Effector memory CD8-positive, alpha-beta T cell (primary cell): Measurements from ENCODE around the gene CCDC63.
A peak's percentile ranks its signal among the peaks of the same experiment; 100 is the strongest.

Source experiments
- ATAC-seq: fragments of 150-1000 bp; cut with Tn5 transposase; replicated peaks from 2 replicates; pipeline ENCODE4 v1.10.0; 2021; ENCODE audit warnings: mild to moderate bottlenecking, moderate library complexity
- DNase-seq, 3 experiments: peaks; one replicate each; pipeline ENCODE4 v3.0.0; 2021
- H3K27ac Mint-ChIP-seq, 2 donors: one replicate each; pipeline ENCODE4 v1.8.0; 2022; ENCODE audit warnings: mild to moderate bottlenecking in 2 of 2, mixed read lengths in 2 of 2, moderate library complexity in 2 of 2
- H3K27me3 Mint-ChIP-seq, 2 donors: one replicate each; pipeline ENCODE4 v1.8.0; 2022; ENCODE audit warnings: mixed read lengths in 2 of 2
- H3K36me3 Mint-ChIP-seq: one replicate; pipeline ENCODE4 v1.8.0; 2022; ENCODE audit warnings: mild to moderate bottlenecking, moderate library complexity, mixed read lengths; ENCODE audit not compliant: insufficient read depth
- H3K4me1 Mint-ChIP-seq, 2 donors: one replicate each; pipeline ENCODE4 v1.8.0; 2022; ENCODE audit warnings: low read depth in 2 of 2, mixed read lengths in 2 of 2
- H3K4me3 Mint-ChIP-seq, 2 donors: one replicate each; pipeline ENCODE4 v1.8.0; 2022; ENCODE audit warnings: mild to moderate bottlenecking in 2 of 2, mixed read lengths in 2 of 2, moderate library complexity in 2 of 2
- H3K9me3 Mint-ChIP-seq, 2 donors: one replicate each; pipeline ENCODE4 v1.8.0; 2022; ENCODE audit warnings: mixed read lengths in 2 of 2

Gene CCDC63

GRCh38 chr12:110872100-110872499 is 25.3 kb downstream of the CCDC63 start:
- Mint-ChIP-seq H3K4me1 (no peaks in the 10 kb centered on the region), H3K4me3 (no peak overlapping the region), H3K9me3 (no peaks in the 10 kb centered on the region), H3K27ac (no peak overlapping the region), H3K27me3 (peaks cover 22 to 35% of the 10 kb centered on the region in 2 donors), H3K36me3 (no peaks in the 10 kb centered on the region)
- ATAC-seq (no peak), DNase-seq (no peak)

- H3K27ac Mint-ChIP-seq = no peak overlapping the region
- no peaks in the 10 kb centered on the region for H3K36me3 Mint-ChIP-seq
- peaks cover 37 to 47% of the 10 kb centered on the region in 2 donors for H3K27me3 Mint-ChIP-seq
- no peak overlapping the region for H3K4me3 Mint-ChIP-seq
- ATAC-seq = no peak
- DNase-seq = no peak
- no peaks in the 10 kb centered on the region for H3K9me3 Mint-ChIP-seq
- no peaks in the 10 kb centered on the region for H3K4me1 Mint-ChIP-seq
Observed at GRCh38 chr12:110874351-110874750, 27.6 kb downstream of the CCDC63 start.

- peaks cover 37 to 44% of the 10 kb centered on the region in 2 donors for H3K27me3 Mint-ChIP-seq
- no peak overlapping the region for H3K4me3 Mint-ChIP-seq
- DNase-seq (no peak), ATAC-seq (no peak)
- no peaks in the 10 kb centered on the region for H3K9me3 Mint-ChIP-seq
- no peaks in the 10 kb centered on the region for H3K36me3 Mint-ChIP-seq
- no peak overlapping the region for H3K27ac Mint-ChIP-seq
- H3K4me1 Mint-ChIP-seq = no peaks in the 10 kb centered on the region
Observed at GRCh38 chr12:110874781-110875180, 28.0 kb downstream of the CCDC63 start.

GRCh38 chr12:110880651-110881050 is 33.9 kb downstream of the CCDC63 start:
- peaks cover 0 to 3% of the 10 kb centered on the region in 2 donors for H3K9me3 Mint-ChIP-seq
- no peaks in the 10 kb centered on the region for H3K4me1 Mint-ChIP-seq
- no peaks in the 10 kb centered on the region for H3K36me3 Mint-ChIP-seq
- H3K4me3 Mint-ChIP-seq = no peak overlapping the region
- ATAC-seq (no peak), DNase-seq (no peak)
- peaks cover 15 to 18% of the 10 kb centered on the region in 2 donors for H3K27me3 Mint-ChIP-seq
- peak overlapping the region in 1 of 2 donors; percentile 3 for H3K27ac Mint-ChIP-seq

- no peaks in the 10 kb centered on the region for H3K36me3 Mint-ChIP-seq
- no peak overlapping the region for H3K27ac Mint-ChIP-seq
- peaks cover 0 to 3% of the 10 kb centered on the region in 2 donors for H3K9me3 Mint-ChIP-seq
- DNase-seq = no peak
- ATAC-seq = no peak
- peaks cover 4% of the 10 kb centered on the region in 2 donors for H3K4me1 Mint-ChIP-seq
- H3K4me3 Mint-ChIP-seq = no peak overlapping the region
- H3K27me3 Mint-ChIP-seq = peaks cover 5 to 7% of the 10 kb centered on the region in 2 donors
Observed at GRCh38 chr12:110883251-110883650, 36.5 kb downstream of the CCDC63 start.

GRCh38 chr12:110885152-110885840 is 38.5 kb downstream of the CCDC63 start:
- DNase-seq = no peak
- no peaks in the 10 kb centered on the region for H3K27me3 Mint-ChIP-seq
- no peak overlapping the region for H3K4me3 Mint-ChIP-seq
- H3K36me3 Mint-ChIP-seq = no peaks in the 10 kb centered on the region
- peaks cover 0 to 3% of the 10 kb centered on the region in 2 donors for H3K9me3 Mint-ChIP-seq
- H3K27ac Mint-ChIP-seq = no peak overlapping the region
- ATAC-seq = no peak
- H3K4me1 Mint-ChIP-seq = peaks cover 4 to 10% of the 10 kb centered on the region in 2 donors

- Mint-ChIP-seq H3K9me3 (no peaks in the 10 kb centered on the region), H3K4me1 (peaks cover 4 to 10% of the 10 kb centered on the region in 2 donors), H3K36me3 (no peaks in the 10 kb centered on the region), H3K4me3 (peak overlapping the region; percentile 94 to 98), H3K27ac (peak overlapping the region; percentile 86 to 93), H3K27me3 (peaks cover 0 to 10% of the 10 kb centered on the region in 2 donors)
- ATAC-seq (peak; percentile 6), DNase-seq (no peak)
Observed at GRCh38 chr12:110888256-110888991, 41.6 kb downstream of the CCDC63 start.

- Mint-ChIP-seq H3K4me1 (peaks cover 5 to 11% of the 10 kb centered on the region in 2 donors), H3K36me3 (no peaks in the 10 kb centered on the region), H3K27ac (no peak overlapping the region), H3K9me3 (no peaks in the 10 kb centered on the region), H3K27me3 (peaks cover 5 to 19% of the 10 kb centered on the region in 2 donors), H3K4me3 (no peak overlapping the region)
- ATAC-seq (no peak), DNase-seq (no peak)
Observed at GRCh38 chr12:110889361-110889760, 42.6 kb downstream of the CCDC63 start.

- H3K4me1 Mint-ChIP-seq = peaks cover 3 to 5% of the 10 kb centered on the region in 2 donors
- peak overlapping the region in 1 of 2 donors; percentile 37 for H3K4me3 Mint-ChIP-seq
- ATAC-seq = peak; percentile 3
- H3K27me3 Mint-ChIP-seq = peaks cover 12 to 33% of the 10 kb centered on the region in 2 donors
- H3K9me3 Mint-ChIP-seq = no peaks in the 10 kb centered on the region
- no peak for DNase-seq
- no peaks in the 10 kb centered on the region for H3K36me3 Mint-ChIP-seq
- no peak overlapping the region for H3K27ac Mint-ChIP-seq
Observed at GRCh38 chr12:110893956-110894355, 47.2 kb downstream of the CCDC63 start.

- no peaks in the 10 kb centered on the region for H3K9me3 Mint-ChIP-seq
- no peaks in the 10 kb centered on the region for H3K36me3 Mint-ChIP-seq
- H3K27me3 Mint-ChIP-seq = peaks cover 12 to 33% of the 10 kb centered on the region in 2 donors
- H3K4me3 Mint-ChIP-seq = no peak overlapping the region
- no peak for DNase-seq
- peaks cover 3 to 5% of the 10 kb centered on the region in 2 donors for H3K4me1 Mint-ChIP-seq
- H3K27ac Mint-ChIP-seq = no peak overlapping the region
- no peak for ATAC-seq
Observed at GRCh38 chr12:110896559-110896958, 49.8 kb downstream of the CCDC63 start.

GRCh38 chr12:110901401-110901800 is 54.6 kb downstream of the CCDC63 start:
- peaks cover 3% of the 10 kb centered on the region for H3K36me3 Mint-ChIP-seq
- peak overlapping the region in 1 of 2 donors; percentile 7 for H3K27ac Mint-ChIP-seq
- H3K27me3 Mint-ChIP-seq = peaks cover 9 to 19% of the 10 kb centered on the region in 2 donors
- no peak overlapping the region for H3K4me3 Mint-ChIP-seq
- no peaks in the 10 kb centered on the region for H3K9me3 Mint-ChIP-seq
- peaks cover 0 to 4% of the 10 kb centered on the region in 2 donors for H3K4me1 Mint-ChIP-seq
- DNase-seq (no peak), ATAC-seq (no peak)

GRCh38 chr12:110903511-110903910 is 56.7 kb downstream of the CCDC63 start:
- Mint-ChIP-seq H3K4me3 (no peak overlapping the region), H3K27ac (no peak overlapping the region), H3K36me3 (peaks cover 3% of the 10 kb centered on the region), H3K4me1 (peaks cover 2 to 4% of the 10 kb centered on the region in 2 donors), H3K27me3 (peaks cover 9 to 35% of the 10 kb centered on the region in 2 donors), H3K9me3 (no peaks in the 10 kb centered on the region)
- no peak for ATAC-seq
- DNase-seq = no peak

- no peaks in the 10 kb centered on the region for H3K9me3 Mint-ChIP-seq
- no peak for ATAC-seq
- H3K4me3 Mint-ChIP-seq = no peak overlapping the region
- H3K27me3 Mint-ChIP-seq = peaks cover 9 to 48% of the 10 kb centered on the region in 2 donors
- H3K4me1 Mint-ChIP-seq = peaks cover 2 to 4% of the 10 kb centered on the region in 2 donors
- no peak for DNase-seq
- peaks cover 3% of the 10 kb centered on the region for H3K36me3 Mint-ChIP-seq
- no peak overlapping the region for H3K27ac Mint-ChIP-seq
Observed at GRCh38 chr12:110906083-110906482, 59.3 kb downstream of the CCDC63 start.

- H3K4me3 Mint-ChIP-seq = no peak overlapping the region
- H3K9me3 Mint-ChIP-seq = no peaks in the 10 kb centered on the region
- peaks cover 9 to 50% of the 10 kb centered on the region in 2 donors for H3K27me3 Mint-ChIP-seq
- H3K4me1 Mint-ChIP-seq = peaks cover 2 to 4% of the 10 kb centered on the region in 2 donors
- no peak for ATAC-seq
- H3K27ac Mint-ChIP-seq = no peak overlapping the region
- DNase-seq = no peak
- H3K36me3 Mint-ChIP-seq = peaks cover 3% of the 10 kb centered on the region
Observed at GRCh38 chr12:110906516-110906915, 59.7 kb downstream of the CCDC63 start.
